CD4-positive, alpha-beta T cell treated with Interleukin-1 beta for 1 hour (primary cell): Measurements from ENCODE around the gene SULT6B1.
"Not testable (repeated sequence)": the region's sequence is repeated elsewhere in the genome, so short reads cannot be mapped to it uniquely, and the experiment has no call there.

Experiments used
- DNase-seq, 2 donors: peaks; one replicate each; pipeline ENCODE4 v3.0.0-alpha.2; 2020 to 2022

SULT6B1 gene

GRCh38 chr2:37195862-37196319 lies 7.4 kb upstream of the SULT6B1 start:
- DNase-seq: not testable (repeated sequence)

GRCh38 chr2:37192551-37192950 lies 4.1 kb upstream of the SULT6B1 start:
- DNase-seq: no peak

GRCh38 chr2:37191747-37192146 lies 3.3 kb upstream of the SULT6B1 start:
- no peak for DNase-seq

DNA sequence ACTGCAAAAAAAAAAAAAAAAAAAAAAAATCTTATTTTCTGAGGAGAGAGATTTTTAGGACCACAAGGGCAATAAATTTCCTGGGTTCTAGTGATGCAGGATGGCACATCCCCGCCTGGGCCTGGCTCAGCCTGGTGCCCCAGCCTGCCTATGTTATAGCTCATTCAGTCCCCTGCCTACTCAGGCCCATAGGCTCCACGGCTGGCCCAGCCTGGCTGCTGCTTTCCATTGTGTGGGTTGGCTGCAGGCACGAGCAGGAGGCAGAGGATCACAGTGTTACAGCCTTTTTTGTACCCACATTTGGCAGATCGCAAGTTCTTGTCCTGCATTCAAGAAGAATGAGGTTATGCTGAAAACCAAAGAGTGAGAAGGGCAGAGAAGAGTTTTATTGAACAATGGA lies 2.8 kb upstream of the SULT6B1 start:
- no peak for DNase-seq

GRCh38 chr2:37190290-37190689 lies 1.8 kb upstream of the SULT6B1 start:
- DNase-seq: no peak

DNA sequence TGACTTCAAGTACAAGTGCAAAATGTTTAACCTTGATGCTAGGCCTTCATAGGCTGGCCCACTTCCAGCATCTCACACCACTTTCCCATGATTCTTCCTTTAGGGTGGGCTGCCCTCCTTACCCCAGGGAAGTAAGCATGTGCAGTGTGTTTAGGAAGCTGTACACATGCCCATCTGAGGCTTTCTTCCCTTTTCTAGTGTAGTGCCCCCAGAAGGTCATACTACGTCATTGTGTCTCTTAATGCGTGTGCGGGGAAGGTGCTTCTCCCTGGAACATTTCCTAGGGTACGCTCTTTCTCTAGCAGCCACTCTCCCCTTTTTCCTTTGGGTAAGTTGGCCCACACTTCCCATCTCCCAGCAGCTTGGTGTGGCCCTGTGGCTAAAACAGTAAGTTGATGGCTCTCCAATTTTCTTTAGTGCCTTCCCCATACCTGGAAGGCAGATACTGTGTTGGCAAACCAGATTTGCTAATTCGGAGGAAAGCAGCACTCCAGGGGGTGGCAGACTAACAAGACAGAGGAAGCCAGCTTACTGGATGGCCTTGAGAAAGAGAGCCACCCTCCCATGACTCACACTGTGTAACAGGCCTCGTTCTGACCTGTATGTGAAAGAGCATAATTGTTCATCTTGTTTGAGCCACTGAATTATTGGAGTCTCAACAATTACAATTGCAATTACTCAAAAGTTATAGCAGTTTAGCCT lies 1.1 kb upstream of the SULT6B1 start:
- DNase-seq: peak in 1 of 2 donors; percentile 13

DNA sequence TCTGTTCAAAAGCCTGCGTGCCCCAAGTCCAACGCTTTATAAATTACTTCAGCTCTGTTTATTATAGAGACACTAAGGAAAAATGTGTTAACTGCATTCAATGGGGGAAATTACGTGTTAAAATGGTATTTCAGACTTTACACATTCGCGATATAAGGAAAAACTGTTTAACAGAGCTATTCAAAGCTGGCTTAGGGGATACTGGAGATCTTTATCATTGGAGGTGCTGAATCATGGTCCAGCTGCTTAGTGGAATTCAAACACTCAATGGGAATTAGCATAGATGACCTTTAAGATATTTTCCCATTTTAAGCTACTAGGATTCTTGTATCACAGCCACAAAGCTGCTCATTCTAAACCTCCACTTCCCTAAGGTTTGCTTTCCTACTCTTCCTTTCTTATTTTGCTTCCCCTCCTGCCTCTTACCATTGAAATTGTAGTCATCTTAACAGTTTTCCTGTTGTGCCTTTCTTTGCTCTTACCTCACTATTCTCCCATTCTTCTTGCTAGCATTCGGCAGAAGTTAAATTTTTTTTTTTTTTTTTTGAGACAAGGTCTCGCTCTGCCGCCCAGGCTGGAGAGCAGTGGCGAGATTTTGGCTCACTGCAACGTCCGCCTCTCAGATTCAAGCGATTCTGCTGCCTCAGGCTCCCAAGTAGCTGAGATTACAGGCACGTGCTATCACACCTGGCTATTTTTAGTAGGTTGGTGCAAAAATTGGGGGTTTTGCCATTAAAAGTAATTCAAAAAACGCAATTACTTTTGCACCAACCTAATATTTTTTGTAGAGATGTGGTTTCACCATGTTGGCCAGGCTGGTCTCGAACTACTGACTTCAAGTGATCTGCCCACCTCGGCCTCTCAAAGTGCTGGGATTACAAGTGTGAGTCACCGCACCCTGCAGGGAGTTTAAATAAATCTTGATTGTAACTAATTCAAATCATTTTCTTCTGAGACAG lies 6.5 kb downstream of the SULT6B1 start:
- DNase-seq: no peak

- DNase-seq: no peak
Measured at GRCh38 chr2:37180640-37181039, 7.8 kb downstream of the SULT6B1 start.

DNA sequence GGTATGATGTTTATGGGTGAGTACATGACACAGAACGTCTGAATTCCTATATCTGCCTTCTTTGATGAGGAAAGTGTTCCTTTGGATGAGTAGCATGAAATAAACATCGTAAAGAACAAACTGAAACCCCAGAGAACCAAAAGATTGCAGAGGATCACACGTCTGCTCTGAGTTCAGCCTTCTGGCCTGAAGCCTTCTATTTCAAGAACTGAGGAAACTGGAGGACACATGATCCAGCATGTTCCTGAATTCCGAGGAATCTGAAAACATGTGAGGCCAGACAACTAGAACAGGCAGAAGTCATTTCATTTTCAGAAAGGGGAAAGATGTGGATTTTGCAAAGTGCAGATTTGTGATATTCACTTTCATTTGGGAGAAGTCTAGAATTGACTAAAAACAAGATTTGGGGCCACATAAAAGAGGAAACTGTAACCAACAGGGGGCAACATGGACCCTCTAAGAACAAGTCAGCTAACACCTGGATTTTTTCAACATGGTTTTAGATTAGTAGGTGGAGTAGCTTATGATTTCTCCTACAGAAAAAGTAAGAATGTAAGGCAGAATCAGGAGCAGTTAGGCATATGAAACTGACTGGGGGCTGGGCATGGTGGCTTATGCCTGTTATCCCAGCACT lies 8.3 kb downstream of the SULT6B1 start:
- no peak for DNase-seq

- no peak for DNase-seq
Measured at GRCh38 chr2:37173741-37174140, 14.7 kb downstream of the SULT6B1 start.

- no peak for DNase-seq
Measured at GRCh38 chr2:37171624-37171950, 16.9 kb downstream of the SULT6B1 start.

GRCh38 chr2:37168217-37168981 lies 20.1 kb downstream of the SULT6B1 start:
- DNase-seq: peak; percentile 29 to 53

- no peak for DNase-seq
Measured at GRCh38 chr2:37167636-37168180, 20.8 kb downstream of the SULT6B1 start.

GRCh38 chr2:37164757-37165156 lies 23.7 kb downstream of the SULT6B1 start:
- no peak for DNase-seq

GRCh38 chr2:37156857-37157714 lies 31.4 kb downstream of the SULT6B1 start, which contains the start of gene EIF2AK2:
Gene EIF2AK2, minus strand, starts transcription at chr2:37156980. Its CDS starts 9,174 bp downstream, at chr2:37147806.
- DNase-seq: peak; percentile 81 to 85

DNA sequence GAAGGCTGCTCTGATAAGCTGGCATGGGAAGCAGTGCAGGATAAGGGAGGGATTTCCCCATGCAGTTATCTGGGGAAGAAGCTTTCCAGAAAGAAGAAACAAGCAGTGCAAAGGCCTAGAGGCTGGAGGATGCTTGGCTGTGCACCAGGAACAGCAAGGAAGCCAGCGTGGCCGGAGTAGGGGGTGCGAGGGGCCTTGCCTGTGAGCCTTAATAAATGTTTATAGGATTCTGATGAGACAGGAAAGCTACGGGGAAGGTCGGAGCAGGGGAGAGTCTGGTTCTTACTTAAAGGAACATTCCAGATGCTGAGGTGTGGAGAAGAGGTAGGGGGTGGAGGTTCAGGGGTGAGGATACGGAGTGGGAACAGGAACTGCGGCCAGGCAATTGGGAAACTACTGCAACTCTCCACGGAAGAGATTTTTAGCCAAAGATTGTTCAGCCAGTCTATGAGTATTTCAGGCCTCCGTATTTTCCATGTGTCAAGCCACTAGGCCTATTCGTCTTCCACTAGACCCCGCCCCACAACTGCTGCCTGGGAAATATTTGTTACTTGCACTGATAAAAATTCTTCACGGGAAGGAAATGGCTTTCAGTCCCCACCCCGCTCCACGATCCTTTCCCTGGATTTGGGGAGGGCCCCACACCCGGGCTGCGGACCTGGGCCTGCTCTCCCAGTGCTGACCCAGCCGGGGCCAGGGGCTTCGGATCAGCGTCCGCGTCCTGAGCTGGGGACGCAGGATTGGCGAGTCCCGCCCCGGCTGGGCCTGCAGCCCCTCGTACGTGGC lies 32.2 kb downstream of the SULT6B1 start:
- DNase-seq: peak in 1 of 2 donors; percentile 12

GRCh38 chr2:37154785-37155184 lies 33.7 kb downstream of the SULT6B1 start:
- DNase-seq: no peak

DNA sequence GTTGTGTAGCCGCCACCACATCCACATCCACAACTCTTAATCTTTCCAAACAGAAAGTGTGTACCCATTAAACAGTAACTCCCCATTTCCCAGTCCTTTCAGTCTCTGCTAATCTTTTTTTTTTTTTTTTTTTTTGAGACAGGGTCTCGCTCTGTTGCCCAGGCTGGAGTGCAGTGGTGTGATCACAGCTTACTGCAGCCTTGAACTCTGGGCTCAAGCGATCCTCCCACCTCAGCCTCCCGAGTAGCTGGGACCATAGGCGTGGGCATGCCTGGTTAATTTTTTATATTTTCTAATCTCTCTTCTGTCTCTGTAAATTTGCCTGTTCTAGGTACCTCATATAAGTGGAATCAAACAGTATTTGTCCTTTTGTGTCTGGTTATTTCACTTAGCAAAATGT lies 35.2 kb downstream of the SULT6B1 start:
- DNase-seq: no peak

GRCh38 chr2:37149626-37150322 lies 38.7 kb downstream of the SULT6B1 start:
- DNase-seq: peak in 1 of 2 donors; percentile 44

DNA sequence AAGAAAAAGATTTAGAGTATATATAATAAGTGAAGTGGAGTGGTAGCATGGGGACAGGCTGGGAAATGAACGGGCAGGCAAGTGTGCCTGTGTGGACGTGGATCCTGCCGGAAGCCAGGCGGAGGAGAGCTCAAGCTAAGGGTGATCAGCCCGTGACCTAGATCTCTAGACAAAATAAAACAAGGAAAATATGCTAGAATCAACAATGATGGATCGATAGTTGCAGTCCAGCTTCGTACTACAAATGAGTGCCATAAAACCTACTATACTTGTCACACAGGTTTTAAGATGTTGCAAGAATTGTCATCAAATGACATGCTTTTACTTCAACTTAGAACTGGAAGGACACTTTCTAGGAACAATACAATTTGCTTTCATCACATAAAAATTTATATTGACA lies 40.1 kb downstream of the SULT6B1 start:
- DNase-seq: no peak
